GM23248 (cell line): ENCODE measurements around the gene TTC39C.

ENCODE experiments used
- EZH2 ChIP-seq: fragments of 200-600 bp; sonication (generic); IDR thresholded peaks from 2 replicates; pipeline ENCODE4 v1.6.1; 2018; ENCODE audit warnings: antibody characterized with exemption, mild to moderate bottlenecking; ENCODE audit not compliant: insufficient read depth, poor library complexity, severe bottlenecking
- EZH2phosphoT487 ChIP-seq: fragments of 200-600 bp; sonication (generic); IDR thresholded peaks from 2 replicates; pipeline ENCODE4 v1.6.1; 2018; ENCODE audit warnings: antibody characterized with exemption, moderate library complexity, mild to moderate bottlenecking, low read depth; ENCODE audit not compliant: insufficient read depth

GRCh38 chr18:23998820-23999219, 15.7 kb upstream of the TTC39C start:
- TF ChIP-seq EZH2 (no peak), EZH2phosphoT487 (no peak)
